Measurements from ENCODE around the gene PPP1R3D. TPM values are rescaled to one million over a fixed set of nuclear protein-coding genes. Genes with fewer than 3 reads are reported as not detected.

The PPP1R3D gene
- total RNA-seq, 1 donor from 2014 or later = 5.8 TPM

DNA sequence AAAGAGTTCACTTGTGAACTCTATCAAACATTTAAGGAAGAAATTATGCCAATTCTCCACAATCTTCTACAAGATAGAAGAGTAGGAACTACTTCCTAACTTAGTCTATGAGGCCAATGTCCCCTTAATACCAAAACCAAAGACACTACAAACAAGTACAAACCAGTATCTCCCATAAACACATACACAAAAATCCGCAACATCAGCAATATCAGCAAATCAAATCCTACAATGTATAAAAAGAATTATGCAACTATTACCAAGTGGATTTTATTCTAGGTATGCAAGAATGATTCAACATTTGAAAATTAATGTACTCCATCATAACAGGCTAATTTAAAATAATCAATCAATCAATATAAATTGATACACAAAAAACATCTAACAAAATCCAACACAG lies 52.1 kb downstream of the PPP1R3D start:
- Mint-ChIP-seq H3K27me3 (ENCODE audit: low read depth, unreplicated experiment) (no peaks in the 10 kb centered on the region), H3K4me3 (ENCODE audit: unreplicated experiment) (no peak overlapping the region), H3K4me1 (ENCODE audit: low read depth, unreplicated experiment) (no peaks in the 10 kb centered on the region), H3K9me3 (ENCODE audit: unreplicated experiment) (no peaks in the 10 kb centered on the region), H3K27ac (ENCODE audit: unreplicated experiment) (no peak overlapping the region), H3K36me3 (ENCODE audit: low read depth, unreplicated experiment) (no peaks in the 10 kb centered on the region)
- Histone ChIP-seq H3K27me3 (ENCODE audit: insufficient read depth, low read length) (no peaks in the 10 kb centered on the region), H4K20me1 (ENCODE audit: insufficient read depth, low read length) (no peaks in the 10 kb centered on the region), H3K36me3 (ENCODE audit: insufficient read depth, low read length) (no peaks in the 10 kb centered on the region), H3K4me3 (ENCODE audit: insufficient read depth, low read depth, low read length) (no peak overlapping the region), H2AFZ (ENCODE audit: low read depth, low read length) (no peak overlapping the region), H3K9me3 (ENCODE audit: insufficient read depth, low read depth, low read length) (no peaks in the 10 kb centered on the region), H3K9ac (ENCODE audit: low read length) (no peak overlapping the region), H3K27ac (ENCODE audit: low read depth, low read length) (no peak overlapping the region), H3K4me1 (ENCODE audit: insufficient read depth, low read length) (no peaks in the 10 kb centered on the region), H3K79me2 (ENCODE audit: insufficient read depth, low read length) (no peaks in the 10 kb centered on the region), H3K4me2 (ENCODE audit: low read length) (no peak overlapping the region)
- no peak for DNase-seq (ENCODE audit: low read depth)
- no peak for FAIRE-seq
- TF ChIP-seq, protein P1, sequence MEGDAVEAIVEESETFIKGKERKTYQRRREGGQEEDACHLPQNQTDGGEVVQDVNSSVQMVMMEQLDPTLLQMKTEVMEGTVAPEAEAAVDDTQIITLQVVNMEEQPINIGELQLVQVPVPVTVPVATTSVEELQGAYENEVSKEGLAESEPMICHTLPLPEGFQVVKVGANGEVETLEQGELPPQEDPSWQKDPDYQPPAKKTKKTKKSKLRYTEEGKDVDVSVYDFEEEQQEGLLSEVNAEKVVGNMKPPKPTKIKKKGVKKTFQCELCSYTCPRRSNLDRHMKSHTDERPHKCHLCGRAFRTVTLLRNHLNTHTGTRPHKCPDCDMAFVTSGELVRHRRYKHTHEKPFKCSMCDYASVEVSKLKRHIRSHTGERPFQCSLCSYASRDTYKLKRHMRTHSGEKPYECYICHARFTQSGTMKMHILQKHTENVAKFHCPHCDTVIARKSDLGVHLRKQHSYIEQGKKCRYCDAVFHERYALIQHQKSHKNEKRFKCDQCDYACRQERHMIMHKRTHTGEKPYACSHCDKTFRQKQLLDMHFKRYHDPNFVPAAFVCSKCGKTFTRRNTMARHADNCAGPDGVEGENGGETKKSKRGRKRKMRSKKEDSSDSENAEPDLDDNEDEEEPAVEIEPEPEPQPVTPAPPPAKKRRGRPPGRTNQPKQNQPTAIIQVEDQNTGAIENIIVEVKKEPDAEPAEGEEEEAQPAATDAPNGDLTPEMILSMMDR (IDR thresholded peaks at IDR 0.05; ENCODE audit: insufficient read depth, low read depth, low read length) = no peak

Other genes starting within 250 kb of the PPP1R3D start
- gene SYCP2, start 6.7 kb downstream of the PPP1R3D start, total RNA-seq = 0.27 and 0.72 TPM in 2 replicates
- gene FAM217B, start 84 bp upstream of the PPP1R3D start, total RNA-seq = 20.6 and 23.0 TPM in 2 replicates
- gene CDH26, start 18.1 kb upstream of the PPP1R3D start, total RNA-seq = 0.17 and 0.34 TPM in 2 replicates

Measured in astrocyte (in vitro differentiated cells and primary cell).